Body of pancreas (tissue), 4 donors: ENCODE data around the gene MAD1L1.

Experiments
- POLR2A ChIP-seq, 3 donors: fragments of 450-650 bp; IDR thresholded peaks; one replicate each; pipeline ENCODE4 v1.6.1; 2016; ENCODE audit warnings: antibody characterized with exemption in 3 of 3, mild to moderate bottlenecking in 2 of 3
- TF ChIP-seq, protein P1 (sequence below), 7 experiments: fragments of 450-650 bp in 4 of 7; fragments of 200-600 bp in 3 of 7; sonication (generic) in 3 of 7; IDR thresholded peaks; one replicate each; pipeline ENCODE4 v1.5.1; 2016 to 2019; ENCODE audit warnings: antibody characterized with exemption in 7 of 7

DNA sequence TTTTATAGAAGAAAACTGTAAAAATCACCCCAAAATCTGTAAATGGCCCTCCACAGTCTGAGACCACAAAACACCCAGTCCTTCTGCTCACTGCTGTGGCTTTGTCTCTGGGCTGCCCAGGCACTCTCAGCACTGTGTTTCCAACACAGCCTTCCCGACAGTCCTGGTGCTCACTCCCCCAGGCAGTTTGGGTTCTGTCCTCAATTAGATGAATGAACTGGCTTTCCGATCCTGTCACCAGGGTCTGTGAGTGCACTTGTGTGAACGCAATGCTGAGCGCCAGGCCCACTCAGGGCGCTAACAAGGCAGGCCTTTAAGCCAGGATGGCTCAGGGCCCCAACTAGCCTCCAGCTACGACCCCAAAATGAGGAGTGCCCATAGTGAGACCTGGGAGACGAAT, 3.3 kb downstream of the MAD1L1 start:
- TF ChIP-seq POLR2A (IDR thresholded peaks at IDR 0.05): no peak
- TF ChIP-seq, protein P1, sequence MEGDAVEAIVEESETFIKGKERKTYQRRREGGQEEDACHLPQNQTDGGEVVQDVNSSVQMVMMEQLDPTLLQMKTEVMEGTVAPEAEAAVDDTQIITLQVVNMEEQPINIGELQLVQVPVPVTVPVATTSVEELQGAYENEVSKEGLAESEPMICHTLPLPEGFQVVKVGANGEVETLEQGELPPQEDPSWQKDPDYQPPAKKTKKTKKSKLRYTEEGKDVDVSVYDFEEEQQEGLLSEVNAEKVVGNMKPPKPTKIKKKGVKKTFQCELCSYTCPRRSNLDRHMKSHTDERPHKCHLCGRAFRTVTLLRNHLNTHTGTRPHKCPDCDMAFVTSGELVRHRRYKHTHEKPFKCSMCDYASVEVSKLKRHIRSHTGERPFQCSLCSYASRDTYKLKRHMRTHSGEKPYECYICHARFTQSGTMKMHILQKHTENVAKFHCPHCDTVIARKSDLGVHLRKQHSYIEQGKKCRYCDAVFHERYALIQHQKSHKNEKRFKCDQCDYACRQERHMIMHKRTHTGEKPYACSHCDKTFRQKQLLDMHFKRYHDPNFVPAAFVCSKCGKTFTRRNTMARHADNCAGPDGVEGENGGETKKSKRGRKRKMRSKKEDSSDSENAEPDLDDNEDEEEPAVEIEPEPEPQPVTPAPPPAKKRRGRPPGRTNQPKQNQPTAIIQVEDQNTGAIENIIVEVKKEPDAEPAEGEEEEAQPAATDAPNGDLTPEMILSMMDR (IDR thresholded peaks at IDR 0.05): no peak
